ENCODE measurements around the gene RNF223. TPM values are rescaled to one million over a fixed set of nuclear protein-coding genes. Genes with fewer than 3 reads are reported as not detected.

Gene RNF223
- total and polyA plus RNA-seq, 2 donors (not counting 3 experiments of a cell fraction or from before 2014, with no cell fraction given), result not detected

GRCh38 chr1:1044455-1045078 lies 29.5 kb downstream of the RNF223 start:
- Histone ChIP-seq H3K79me2 (ENCODE audit: control insufficient read depth, insufficient read depth, low read length) (no peaks in the 10 kb centered on the region), H3K27me3 (ENCODE audit: control insufficient read depth in 2 of 2, insufficient read depth in 2 of 2, low read length in 2 of 2) (no peaks in the 10 kb centered on the region), H3K4me3 (replicated peaks in 1 of 3; ENCODE audit: insufficient read depth in 1 of 3, low read depth in 1 of 3, low read length in 3 of 3) (no peak overlapping the region), H3K9ac (replicated peaks; ENCODE audit: extremely low read depth, insufficient read depth, low read length) (no peak overlapping the region), H3K9me3 (replicated peaks; ENCODE audit: control insufficient read depth, insufficient read depth, low read length) (no peaks in the 10 kb centered on the region), H4K20me1 (replicated peaks; ENCODE audit: control insufficient read depth, extremely low read depth, insufficient read depth, low read length) (no peaks in the 10 kb centered on the region), H3K4me1 (ENCODE audit: control insufficient read depth, extremely low read depth, insufficient read depth, low read length) (peaks cover 7% of the 10 kb centered on the region), H2AFZ (ENCODE audit: low read depth, low read length) (no peak overlapping the region), H3K36me3 (ENCODE audit: control insufficient read depth in 2 of 2, extremely low read depth in 1 of 2, insufficient read depth in 2 of 2, low read length in 2 of 2) (peaks cover 0 to 16% of the 10 kb centered on the region in 2 experiments), H3K4me2 (ENCODE audit: insufficient read depth, low read length) (no peak overlapping the region), H3K27ac (ENCODE audit: insufficient read depth, low read depth, low read length) (no peak overlapping the region), H3K9me1 (replicated peaks; ENCODE audit: control insufficient read depth, extremely low read depth, insufficient read depth, low read length) (no peaks in the 10 kb centered on the region)
- ChIA-PET CTCF (interaction anchor here (1.0 to 1.1 kb wide), 2 partner anchors 19 to 60 kb away, joined by 3 read pairs; no protein-coding TSS in a partner anchor), POLR2A (no interaction called here)
- no peak for TF ChIP-seq GATA2 (IDR thresholded peaks at IDR 0.05; ENCODE audit: insufficient read depth, insufficient read length, low read depth, low read length)
- TF ChIP-seq POLR2A (IDR thresholded peaks at IDR 0.05; ENCODE audit: low read depth, low read length), result no peak
- no peak for TF ChIP-seq JUN (IDR thresholded peaks at IDR 0.05; ENCODE audit: borderline replicate concordance, insufficient read depth, insufficient read length, low read depth)
- no peak for TF ChIP-seq EZH2 (IDR thresholded peaks at IDR 0.05; ENCODE audit: borderline replicate concordance, low read depth, low read length, severe bottlenecking)
- TF ChIP-seq CTCF (IDR thresholded peaks at IDR 0.05; ENCODE audit: extremely low read depth in 1 of 2, insufficient read depth in 1 of 2, low read depth in 1 of 2, low read length in 2 of 2), result no peak
- TF ChIP-seq POLR2AphosphoS5 (IDR thresholded peaks at IDR 0.05; ENCODE audit: insufficient read depth, low read depth, low read length), result no peak
- no peak for TF ChIP-seq FOS (IDR thresholded peaks at IDR 0.05; ENCODE audit: borderline replicate concordance, insufficient read depth, low read length)
- no peak for TF ChIP-seq MYC (IDR thresholded peaks at IDR 0.05; ENCODE audit: low read depth, low read length)
- TF ChIP-seq MAX (IDR thresholded peaks at IDR 0.05; ENCODE audit: insufficient read depth, insufficient read length), result no peak
- dilution Hi-C loops (cut with MboI; ENCODE audit: extremely low pct_ligation_motif_present, low sequenced_read_pairs), result no loop called here
- no peak for FAIRE-seq
- BruUV-seq (replicated peaks), result no TSS peak
- DNase-seq (ENCODE audit: low read depth, low spot score), result no peak
- intact Hi-C loops (cut with micrococcal nuclease), result no loop called here
